HL-60 (cell line): ENCODE results near the gene SMYD1.

ENCODE experiments used
- CTCF ChIP-seq: IDR thresholded peaks from one replicate; pipeline ENCODE4 v1.5.1; 2011; ENCODE audit warnings: low read length, control low read depth, inconsistent platforms; ENCODE audit not compliant: insufficient read depth
- REST ChIP-seq: IDR thresholded peaks from 2 replicates; pipeline ENCODE4 v1.6.1; 2012; ENCODE audit warnings: low read depth; ENCODE audit not compliant: insufficient replicate concordance
- SPI1 ChIP-seq: IDR thresholded peaks from 2 replicates; pipeline ENCODE4 v1.6.1; 2012; ENCODE audit warnings: low read depth, mild to moderate bottlenecking, borderline replicate concordance

GRCh38 chr2:88054782-88055370, 12.7 kb upstream of the SMYD1 start:
- no peak for TF ChIP-seq CTCF
- no peak for TF ChIP-seq REST
- TF ChIP-seq SPI1, result peak; percentile 71
